SK-N-SH treated with all-trans-retinoic acid at 6 μM for 48 hours (cell line): Measurements from ENCODE around the gene MYLK.

Experiments
- ATAC-seq: fragments of 200-7000 bp; cut with Tn5 transposase; 3 replicates; pipeline ENCODE4 v1.9.1; 2020; ENCODE audit warnings: mild to moderate bottlenecking, moderate library complexity
- ARNTL ChIP-seq: fragments of 450-650 bp; formaldehyde crosslinking; IDR thresholded peaks from 2 replicates; pipeline ENCODE4 v1.5.0; 2020; ENCODE audit warnings: low read depth, mild to moderate bottlenecking, moderate library complexity, borderline replicate concordance
- BACH2 ChIP-seq: fragments of 250-450 bp; sonication (Bioruptor Pico); IDR thresholded peaks from 2 replicates; pipeline ENCODE4 v1.9.0; 2021; ENCODE audit warnings: mild to moderate bottlenecking, borderline replicate concordance
- CREB5 ChIP-seq: fragments of 250-450 bp; sonication (Bioruptor Pico); IDR thresholded peaks from 2 replicates; pipeline ENCODE4 v1.5.1; 2020; ENCODE audit warnings: low read depth, mild to moderate bottlenecking, moderate library complexity
- CSDC2 ChIP-seq: fragments of 250-450 bp; sonication (Bioruptor Pico); IDR thresholded peaks from 2 replicates; pipeline ENCODE4 v1.5.0; 2020; ENCODE audit warnings: mild to moderate bottlenecking, moderate library complexity
- CSRNP3 ChIP-seq: fragments of 250-450 bp; sonication (Bioruptor Pico); IDR thresholded peaks from 2 replicates; pipeline ENCODE4 v1.5.1; 2021; ENCODE audit warnings: mild to moderate bottlenecking, moderate library complexity
- ESRRG ChIP-seq: fragments of 250-450 bp; sonication (Bioruptor Pico); IDR thresholded peaks from 2 replicates; pipeline ENCODE4 v1.6.1; 2021; ENCODE audit warnings: mild to moderate bottlenecking
- GLIS3 ChIP-seq: fragments of 250-450 bp; sonication (Bioruptor Pico); IDR thresholded peaks from 2 replicates; pipeline ENCODE4 v1.5.0; 2020; ENCODE audit warnings: mild to moderate bottlenecking, moderate library complexity
- ISL1 ChIP-seq: fragments of 250-450 bp; sonication (Bioruptor Pico); IDR thresholded peaks from 2 replicates; pipeline ENCODE4 v2.1.2; 2022; ENCODE audit warnings: mild to moderate bottlenecking, moderate library complexity
- OSR1 ChIP-seq: fragments of 250-450 bp; sonication (Bioruptor Pico); IDR thresholded peaks from 2 replicates; pipeline ENCODE4 v1.8.0; 2022; ENCODE audit warnings: moderate library complexity, mild to moderate bottlenecking, inconsistent platforms
- POU6F1 ChIP-seq: fragments of 250-450 bp; sonication (Bioruptor Pico); IDR thresholded peaks from 2 replicates; pipeline ENCODE4 v1.8.0; 2021; ENCODE audit warnings: low read depth, mild to moderate bottlenecking, moderate library complexity, borderline replicate concordance
- RARB ChIP-seq: fragments of 250-450 bp; sonication (Bioruptor Pico); IDR thresholded peaks from 2 replicates; pipeline ENCODE4 v1.8.0; 2021; ENCODE audit warnings: mild to moderate bottlenecking, moderate library complexity
- TCF4 ChIP-seq: fragments of 250-450 bp; sonication (Bioruptor Pico); IDR thresholded peaks from 2 replicates; pipeline ENCODE4 v1.8.0; 2021; ENCODE audit warnings: mild to moderate bottlenecking, moderate library complexity, borderline replicate concordance
- TSHZ2 ChIP-seq: fragments of 250-450 bp; sonication (Bioruptor Pico); IDR thresholded peaks from 2 replicates; pipeline ENCODE4 v1.5.0; 2020; ENCODE audit warnings: mild to moderate bottlenecking, moderate library complexity
- ZC3H10 ChIP-seq: fragments of 250-450 bp; sonication (Bioruptor Pico); IDR thresholded peaks from 2 replicates; pipeline ENCODE4 v1.5.1; 2021; ENCODE audit warnings: mild to moderate bottlenecking, moderate library complexity
- ZFP3 ChIP-seq: fragments of 250-450 bp; sonication (Bioruptor Pico); IDR thresholded peaks from 2 replicates; pipeline ENCODE4 v1.5.0; 2020; ENCODE audit warnings: mild to moderate bottlenecking, moderate library complexity
- ZFP30 ChIP-seq: fragments of 450-650 bp; formaldehyde crosslinking; IDR thresholded peaks from 2 replicates; pipeline ENCODE4 v1.5.0; 2022; ENCODE audit warnings: mild to moderate bottlenecking, moderate library complexity
- ZNF565 ChIP-seq: fragments of 450-650 bp; formaldehyde crosslinking; conservative IDR thresholded peaks from 2 replicates; pipeline ENCODE4 v1.5.0; 2020; ENCODE audit warnings: low read depth, mild to moderate bottlenecking, moderate library complexity
- ZNF70 ChIP-seq: fragments of 450-650 bp; formaldehyde crosslinking; IDR thresholded peaks from 2 replicates; pipeline ENCODE4 v1.5.0; 2020; ENCODE audit warnings: mild to moderate bottlenecking, moderate library complexity
- TF ChIP-seq, protein P1 (sequence below): fragments of 250-450 bp; sonication (Bioruptor Pico); IDR thresholded peaks from 2 replicates; pipeline ENCODE4 v1.8.0; 2020; ENCODE audit warnings: mild to moderate bottlenecking, moderate library complexity, borderline replicate concordance

MYLK gene

DNA sequence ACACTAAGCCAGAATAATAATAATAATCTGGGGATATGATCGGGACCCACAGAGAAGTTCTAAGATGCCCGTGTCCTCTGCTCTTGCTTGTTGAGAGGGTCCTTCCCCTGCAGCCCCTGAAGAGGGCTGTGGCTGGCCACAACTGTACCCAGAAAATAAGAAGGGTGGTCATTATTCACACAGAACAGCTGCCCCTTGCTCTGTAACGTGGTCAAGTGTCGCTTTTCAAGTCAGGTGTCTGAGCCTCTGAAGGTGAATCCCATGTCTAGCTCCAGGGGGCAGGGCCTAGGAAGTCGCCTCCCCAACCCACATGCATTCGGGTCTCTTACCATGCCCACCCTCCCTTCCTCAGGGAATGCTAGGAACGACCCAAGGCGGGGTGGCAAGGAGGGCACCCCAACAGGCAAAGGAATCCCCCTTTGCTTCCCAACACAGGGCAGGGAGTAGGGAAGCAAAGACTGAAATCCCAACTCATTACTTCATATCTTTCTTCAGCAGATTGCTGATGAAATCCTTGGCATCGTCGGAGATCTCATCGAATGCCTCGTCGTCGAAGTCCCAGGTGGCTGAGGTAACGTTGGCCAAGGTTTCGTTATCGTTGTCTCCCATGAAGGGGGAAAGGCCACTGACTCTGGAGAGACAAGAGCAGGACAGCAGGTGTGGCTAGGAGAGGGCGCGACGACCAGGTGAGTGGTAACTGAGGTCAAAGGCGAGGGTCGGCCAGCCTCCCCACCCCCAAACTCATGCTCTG lies 255.0 kb downstream of the MYLK start:
- ATAC-seq: no peak

GRCh38 chr3:123627673-123628670 lies 256.2 kb downstream of the MYLK start:
- TF ChIP-seq ZC3H10 (CRISPR knock-in tag) (no peak), TCF4 (no peak), TSHZ2 (CRISPR knock-in tag) (no peak), CSRNP3 (no peak), BACH2 (CRISPR knock-in tag) (no peak)
- ATAC-seq: no peak

More for the DNA sequence above, 255.0 kb downstream of the MYLK start:
- no peak for TF ChIP-seq ZNF70 (CRISPR knock-in tag)
- no peak for TF ChIP-seq ESRRG (CRISPR knock-in tag)
- TF ChIP-seq ZNF565 (CRISPR knock-in tag): no peak
- TF ChIP-seq ISL1 (CRISPR knock-in tag): no peak
- TF ChIP-seq TSHZ2 (CRISPR knock-in tag): no peak
- TF ChIP-seq ZFP30 (CRISPR knock-in tag): no peak
- no peak for TF ChIP-seq RARB
- TF ChIP-seq GLIS3 (CRISPR knock-in tag): no peak
- TF ChIP-seq ARNTL: no peak
- TF ChIP-seq TCF4: no peak
- TF ChIP-seq, protein P1, sequence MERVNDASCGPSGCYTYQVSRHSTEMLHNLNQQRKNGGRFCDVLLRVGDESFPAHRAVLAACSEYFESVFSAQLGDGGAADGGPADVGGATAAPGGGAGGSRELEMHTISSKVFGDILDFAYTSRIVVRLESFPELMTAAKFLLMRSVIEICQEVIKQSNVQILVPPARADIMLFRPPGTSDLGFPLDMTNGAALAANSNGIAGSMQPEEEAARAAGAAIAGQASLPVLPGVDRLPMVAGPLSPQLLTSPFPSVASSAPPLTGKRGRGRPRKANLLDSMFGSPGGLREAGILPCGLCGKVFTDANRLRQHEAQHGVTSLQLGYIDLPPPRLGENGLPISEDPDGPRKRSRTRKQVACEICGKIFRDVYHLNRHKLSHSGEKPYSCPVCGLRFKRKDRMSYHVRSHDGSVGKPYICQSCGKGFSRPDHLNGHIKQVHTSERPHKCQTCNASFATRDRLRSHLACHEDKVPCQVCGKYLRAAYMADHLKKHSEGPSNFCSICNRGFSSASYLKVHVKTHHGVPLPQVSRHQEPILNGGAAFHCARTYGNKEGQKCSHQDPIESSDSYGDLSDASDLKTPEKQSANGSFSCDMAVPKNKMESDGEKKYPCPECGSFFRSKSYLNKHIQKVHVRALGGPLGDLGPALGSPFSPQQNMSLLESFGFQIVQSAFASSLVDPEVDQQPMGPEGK (CRISPR knock-in tag): no peak
- TF ChIP-seq ZFP3 (CRISPR knock-in tag): no peak
- TF ChIP-seq CSDC2 (CRISPR knock-in tag): no peak
- no peak for TF ChIP-seq CREB5 (CRISPR knock-in tag)
- no peak for TF ChIP-seq POU6F1 (CRISPR knock-in tag)
- TF ChIP-seq OSR1 (CRISPR knock-in tag): no peak
